Esophagus muscularis mucosa (tissue), 4 donors: ENCODE results near the gene OSBP2. TPM values are rescaled to one million over a fixed set of nuclear protein-coding genes. Genes with fewer than 3 reads are reported as not detected.

Source experiments
- DNase-seq: peaks from one replicate; pipeline ENCODE4 v3.0.0-alpha.2; 2017; ENCODE audit errors: extremely low spot score
- H3K27ac ChIP-seq, 4 donors: fragments of 200-600 bp; sonication (generic); replicated peaks in 1 of 4; 1 replicate in 3 of 4; 2 replicates in 1 of 4; pipeline ENCODE4 v1.5.1; 2016 to 2019; ENCODE audit warnings: mild to moderate bottlenecking in 1 of 4
- H3K27me3 ChIP-seq, 4 donors: fragments of 200-600 bp; sonication (generic); one replicate each; pipeline versions ENCODE4 v1.5.1 to v1.6.0; 2016 to 2019
- H3K36me3 ChIP-seq, 4 donors: fragments of 200-600 bp; sonication (generic); one replicate each; pipeline ENCODE4 v1.5.1; 2016 to 2019
- H3K4me1 ChIP-seq, 4 donors: fragments of 200-600 bp; sonication (generic); one replicate each; pipeline ENCODE4 v1.5.1; 2016 to 2019
- H3K4me3 ChIP-seq, 4 donors: fragments of 200-600 bp; sonication (generic); 1 replicate in 2 of 4; 2 replicates in 2 of 4; pipeline ENCODE4 v1.5.1; 2016 to 2019; ENCODE audit warnings: mild to moderate bottlenecking in 4 of 4, moderate library complexity in 1 of 4
- H3K9me3 ChIP-seq, 4 donors: fragments of 200-600 bp; sonication (generic); 1 replicate in 3 of 4; 2 replicates in 1 of 4; pipeline ENCODE4 v1.5.1; 2016 to 2019
- CTCF ChIP-seq, 3 experiments: fragments of 200-600 bp in 2 of 3; fragments of 450-650 bp in 1 of 3; sonication (generic) in 2 of 3; IDR thresholded peaks; one replicate each; pipeline ENCODE4 v1.5.1; 2017 to 2019; ENCODE audit warnings: antibody characterized with exemption in 3 of 3, mild to moderate bottlenecking in 2 of 3, moderate library complexity in 1 of 3
- EP300 ChIP-seq: sonication (generic); formaldehyde crosslinking; IDR thresholded peaks from one replicate; pipeline ENCODE4 v1.6.1; 2017; ENCODE audit warnings: antibody characterized with exemption
- POLR2A ChIP-seq: fragments of 450-650 bp; IDR thresholded peaks from one replicate; pipeline ENCODE4 v1.6.1; 2017; ENCODE audit warnings: antibody characterized with exemption, moderate library complexity, mild to moderate bottlenecking, low read depth
- POLR2AphosphoS5 ChIP-seq, 2 donors: sonication (generic); formaldehyde crosslinking; IDR thresholded peaks; one replicate each; pipeline ENCODE4 v1.6.1; 2017; ENCODE audit warnings: antibody characterized with exemption in 2 of 2
- WGBS: methylation state at CpG from one replicate; pipeline ENCODE4 v1.1.5; 2018; 5-methylcytosine and 5-hydroxymethylcytosine counted together
- intact Hi-C: fragments of 100-400 bp; cut with DNase I; formaldehyde crosslinking; loops from one replicate; pipeline ENCODE4 v1.15.1; 2023
- total RNA-seq, 4 donors: library from RNA; depleted of rRNA; stranded (reverse); fragments of >200 nt; gene quantifications; one replicate each; pipeline versions ENCODE4 v1.1.0 to v1.2.1, GENCODE V29; 2016

Gene OSBP2
- total RNA-seq, 4 donors from 2014 or later: 0.42 to 4.6 (median 2.9) TPM

- TF ChIP-seq POLR2A (no peak), CTCF (IDR thresholded peaks at IDR 0.05) (no peak), EP300 (no peak), POLR2AphosphoS5 (IDR thresholded peaks at IDR 0.05) (no peak)
- H3K4me3 ChIP-seq: no peak overlapping the region
- peaks cover 48 to 98% (median 82%) of the 10 kb centered on the region in 4 donors for H3K36me3 ChIP-seq
- no peaks in the 10 kb centered on the region for H3K27me3 ChIP-seq
- H3K9me3 ChIP-seq: no peaks in the 10 kb centered on the region
- DNase-seq: no peak
- no peak overlapping the region for H3K27ac ChIP-seq
- 96% methylated on average over 6 of the region's 6 CpGs for WGBS
- intact Hi-C loops: no loop called here
- peaks cover 0 to 11% (median 0%) of the 10 kb centered on the region in 4 donors for H3K4me1 ChIP-seq
These were observed 233.7 kb downstream of the OSBP2 start for GRCh38 chr22:30928401-30928800.

- no peaks in the 10 kb centered on the region for H3K27me3 ChIP-seq
- H3K27ac ChIP-seq: no peak overlapping the region
- peaks cover 65 to 100% (median 97%) of the 10 kb centered on the region in 4 donors for H3K36me3 ChIP-seq
- no peaks in the 10 kb centered on the region for H3K9me3 ChIP-seq
- intact Hi-C loops: no loop called here
- no peak for TF ChIP-seq POLR2AphosphoS5 (IDR thresholded peaks at IDR 0.05)
- no peak for TF ChIP-seq EP300
- no peak for TF ChIP-seq CTCF (IDR thresholded peaks at IDR 0.05)
- TF ChIP-seq POLR2A: no peak
- 67% methylated on average over 3 of the region's 3 CpGs for WGBS
- DNase-seq: no peak
- H3K4me3 ChIP-seq: no peak overlapping the region
- peaks cover 0 to 11% (median 0%) of the 10 kb centered on the region in 4 donors for H3K4me1 ChIP-seq
These were observed 235.6 kb downstream of the OSBP2 start for GRCh38 chr22:30930228-30930627.

- no peak for DNase-seq
- intact Hi-C loops: no loop called here
- Histone ChIP-seq H3K36me3 (peaks cover 76 to 100% (median 97%) of the 10 kb centered on the region in 4 donors), H3K27ac (no peak overlapping the region), H3K4me1 (peaks cover 0 to 11% (median 0%) of the 10 kb centered on the region in 4 donors), H3K27me3 (no peaks in the 10 kb centered on the region), H3K9me3 (no peaks in the 10 kb centered on the region), H3K4me3 (no peak overlapping the region)
- WGBS: 92% methylated on average over 4 of the region's 4 CpGs
- TF ChIP-seq CTCF (IDR thresholded peaks at IDR 0.05): no peak
- no peak for TF ChIP-seq EP300
- no peak for TF ChIP-seq POLR2A
- no peak for TF ChIP-seq POLR2AphosphoS5 (IDR thresholded peaks at IDR 0.05)
These were observed 237.0 kb downstream of the OSBP2 start for GRCh38 chr22:30931541-30932300.

GRCh38 chr22:30932661-30933060 is 238.0 kb downstream of the OSBP2 start:
- 93% methylated on average over 16 of the region's 16 CpGs for WGBS
- H3K9me3 ChIP-seq: no peaks in the 10 kb centered on the region
- peaks cover 0 to 11% (median 0%) of the 10 kb centered on the region in 4 donors for H3K4me1 ChIP-seq
- DNase-seq: no peak
- no peak for TF ChIP-seq CTCF (IDR thresholded peaks at IDR 0.05)
- no peak for TF ChIP-seq POLR2AphosphoS5 (IDR thresholded peaks at IDR 0.05)
- TF ChIP-seq POLR2A: no peak
- TF ChIP-seq EP300: no peak
- H3K27me3 ChIP-seq: no peaks in the 10 kb centered on the region
- H3K36me3 ChIP-seq: peaks cover 76 to 100% (median 97%) of the 10 kb centered on the region in 4 donors
- intact Hi-C loops: no loop called here
- no peak overlapping the region for H3K4me3 ChIP-seq
- no peak overlapping the region for H3K27ac ChIP-seq
